Activated CD4-positive, alpha-beta T cell treated with anti-CD3 and anti-CD28 coated beads for 1 hour (primary cell): ENCODE data around the gene GNA14.
"Not testable (repeated sequence)": the region's sequence is repeated elsewhere in the genome, so short reads cannot be mapped to it uniquely, and the experiment has no call there.

Source experiments
- DNase-seq: peaks from one replicate; pipeline ENCODE4 v3.0.0-alpha.2; 2020

Gene GNA14

DNA sequence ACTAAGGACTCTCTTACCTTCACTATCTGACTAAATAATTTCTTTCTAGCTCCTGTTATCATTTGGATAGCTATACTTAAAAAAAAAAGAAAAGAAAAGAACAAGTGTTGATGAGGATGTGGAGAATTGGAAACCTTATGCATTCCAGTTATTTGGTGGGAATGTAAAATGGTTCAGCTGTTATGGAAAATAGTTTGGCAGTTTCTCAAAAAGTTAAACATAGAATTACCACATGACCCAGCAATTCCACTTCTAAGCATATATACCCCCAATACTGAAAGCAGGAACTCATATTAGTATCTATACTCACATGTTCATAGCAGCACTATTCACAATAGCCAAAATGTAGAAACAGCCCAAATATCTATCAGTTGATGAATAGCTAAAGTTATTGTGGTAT, 61.1 kb downstream of the GNA14 start:
- DNase-seq, result no peak

DNA sequence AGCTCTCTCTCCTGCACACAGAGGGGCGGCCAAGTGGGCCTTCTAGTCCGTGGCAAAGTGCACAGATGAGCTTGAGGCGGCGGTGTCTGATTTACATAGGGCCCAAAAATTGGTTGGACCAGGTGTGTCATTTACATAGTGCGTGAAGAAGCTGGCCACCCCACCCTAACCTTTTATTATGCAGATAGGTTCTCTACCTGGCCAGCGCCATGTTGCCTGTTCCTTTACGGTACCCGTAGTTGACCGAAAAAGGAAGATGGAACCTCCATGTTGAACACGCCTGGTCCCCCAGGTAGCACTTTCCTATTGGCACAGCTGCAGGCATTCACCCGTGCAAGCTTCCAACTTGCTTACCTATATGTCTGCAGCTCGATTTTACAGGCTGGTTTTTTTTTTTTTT, 61.5 kb downstream of the GNA14 start:
- no peak for DNase-seq

DNA sequence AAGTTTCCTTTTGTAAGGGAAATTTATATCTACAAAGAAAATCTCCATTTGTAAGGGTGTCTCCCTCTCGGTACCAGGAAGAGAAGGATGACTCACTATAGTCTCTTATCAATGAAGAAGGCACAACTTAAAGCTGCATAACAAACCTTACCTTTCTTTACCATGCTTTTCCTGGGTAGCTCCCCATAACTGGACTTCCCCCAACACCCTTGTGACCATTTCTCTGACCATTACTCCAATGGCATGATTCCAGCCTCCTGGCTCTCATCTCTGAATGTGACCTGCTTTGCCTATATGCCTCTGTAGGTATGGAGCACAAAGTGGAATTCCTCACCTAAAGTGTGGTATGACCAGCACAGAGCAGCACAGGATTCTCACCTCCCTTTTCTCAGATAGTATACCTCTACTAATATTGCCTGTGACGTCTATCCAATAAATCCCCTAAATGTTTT, 62.8 kb downstream of the GNA14 start:
- DNase-seq, result no peak

DNA sequence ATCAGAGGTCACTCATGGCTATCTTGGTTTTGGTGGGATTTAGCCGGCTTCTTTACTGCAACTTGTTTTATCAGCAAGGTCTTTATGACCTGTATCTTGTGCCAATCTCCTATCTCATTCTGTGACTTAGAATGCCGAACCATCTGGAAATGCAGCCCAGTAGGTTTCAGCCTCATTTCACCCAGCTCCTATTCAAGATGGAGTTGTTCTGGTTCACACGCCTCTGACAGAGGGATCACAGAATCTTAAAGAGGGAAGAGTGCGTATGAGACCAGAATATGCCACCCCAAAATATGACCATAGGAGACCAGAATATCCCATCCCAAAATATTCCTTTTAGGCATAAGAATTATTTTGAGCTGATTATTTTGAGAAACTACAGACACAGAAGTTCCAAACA, 63.2 kb downstream of the GNA14 start:
- not testable (repeated sequence) for DNase-seq

DNA sequence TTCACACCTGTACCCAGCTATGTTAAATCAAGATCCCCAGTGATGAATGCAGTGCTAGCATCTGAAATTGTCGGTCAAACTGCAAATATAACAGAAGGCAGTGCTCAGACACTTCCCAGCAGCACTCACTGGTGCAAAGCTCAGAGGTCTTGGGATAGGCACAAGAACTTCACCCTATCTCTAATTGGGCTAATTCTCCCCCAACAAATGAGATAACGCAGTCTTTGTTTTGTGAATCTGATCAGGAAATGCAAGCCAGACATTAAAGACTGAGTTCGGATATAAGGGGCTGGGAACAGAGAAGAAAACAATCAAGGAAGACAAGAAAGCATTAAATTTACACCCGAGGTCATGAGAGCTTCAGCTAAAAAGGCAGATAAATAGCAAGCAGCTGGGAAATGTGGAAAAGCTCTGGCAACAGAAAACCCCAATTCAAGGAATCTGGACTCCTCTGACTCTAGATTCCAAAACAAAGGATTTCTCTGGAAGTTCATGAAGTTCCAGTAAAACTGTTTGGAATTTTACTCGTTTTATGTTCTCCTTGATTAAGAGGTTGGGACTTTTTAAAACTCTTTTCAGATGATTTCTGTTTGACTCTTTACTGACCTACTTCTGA, 65.1 kb downstream of the GNA14 start:
- DNase-seq, result no peak

DNA sequence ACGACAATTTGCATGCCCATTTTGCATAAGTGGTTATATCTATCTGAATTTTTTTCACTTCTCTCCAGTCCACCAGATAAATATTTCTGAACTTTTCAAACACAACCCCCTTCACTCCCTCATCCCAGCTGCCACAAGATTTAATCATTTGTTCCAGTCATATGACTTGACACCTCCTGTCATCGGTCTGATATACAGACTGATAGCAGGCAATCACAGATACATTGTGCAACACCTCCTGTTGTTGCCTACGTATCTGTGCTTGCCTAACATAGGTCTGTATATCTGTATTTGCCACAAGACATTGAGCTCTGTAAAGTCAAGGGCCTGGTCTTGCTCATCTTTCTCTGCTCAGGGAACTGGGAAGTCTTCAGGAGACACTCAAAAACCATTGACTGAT, 65.6 kb downstream of the GNA14 start:
- DNase-seq, result no peak

DNA sequence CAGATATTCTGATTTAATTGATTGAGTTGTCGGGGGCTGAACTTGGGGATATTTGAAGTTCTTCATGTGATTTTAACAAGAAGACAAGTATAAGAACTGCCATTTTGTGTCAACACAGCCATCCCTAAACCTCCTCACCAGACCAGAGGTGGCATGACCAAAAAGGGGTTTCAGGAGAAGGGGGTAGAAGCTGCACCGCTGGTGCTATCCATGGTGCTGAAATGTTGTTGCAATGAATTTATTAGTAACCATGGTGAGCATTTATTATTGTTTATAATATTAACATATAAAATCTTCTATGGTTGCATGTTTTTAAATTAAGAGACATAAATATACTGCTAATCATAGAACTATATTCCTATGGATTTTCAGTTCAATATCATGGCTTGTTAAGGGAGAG, 72.3 kb downstream of the GNA14 start:
- no peak for DNase-seq

DNA sequence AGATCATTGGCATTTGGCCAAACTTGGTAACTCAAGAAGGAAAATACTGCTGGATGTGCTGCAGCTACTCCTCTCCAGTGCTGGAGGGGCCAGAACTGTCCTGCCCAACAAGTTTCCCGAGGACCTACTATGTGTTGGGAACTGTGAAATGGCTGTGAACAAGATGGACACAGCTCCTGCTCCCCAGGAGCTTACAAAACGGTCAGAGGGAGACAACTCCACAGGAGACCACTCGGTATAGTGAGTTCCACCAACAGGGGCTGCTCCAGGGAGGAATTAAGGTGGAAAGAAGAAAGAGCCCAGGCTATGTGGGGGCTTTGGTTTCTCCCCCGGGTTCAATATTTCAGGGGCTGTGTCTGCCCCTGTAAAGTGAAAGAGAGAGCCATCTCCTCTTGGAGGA, 78.8 kb downstream of the GNA14 start:
- no peak for DNase-seq

DNA sequence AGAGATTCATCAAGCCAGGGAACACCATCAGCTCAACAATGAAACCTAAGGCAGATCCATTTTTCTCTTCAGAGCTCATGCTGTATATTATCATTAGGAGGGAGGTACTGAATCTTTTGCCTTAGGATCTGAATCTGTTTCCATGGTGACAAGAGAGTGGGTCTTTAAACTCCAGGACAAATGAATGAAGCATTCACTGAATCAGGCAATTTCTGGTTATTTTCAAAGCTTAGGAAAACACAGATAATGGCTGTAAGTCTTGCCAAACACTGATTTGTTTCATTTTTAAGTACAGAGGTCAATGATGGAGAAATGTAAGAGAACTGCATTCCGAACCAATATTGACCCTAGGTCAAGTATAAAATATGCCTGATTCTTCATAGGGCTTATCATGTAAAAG, 84.9 kb downstream of the GNA14 start:
- no peak for DNase-seq

DNA sequence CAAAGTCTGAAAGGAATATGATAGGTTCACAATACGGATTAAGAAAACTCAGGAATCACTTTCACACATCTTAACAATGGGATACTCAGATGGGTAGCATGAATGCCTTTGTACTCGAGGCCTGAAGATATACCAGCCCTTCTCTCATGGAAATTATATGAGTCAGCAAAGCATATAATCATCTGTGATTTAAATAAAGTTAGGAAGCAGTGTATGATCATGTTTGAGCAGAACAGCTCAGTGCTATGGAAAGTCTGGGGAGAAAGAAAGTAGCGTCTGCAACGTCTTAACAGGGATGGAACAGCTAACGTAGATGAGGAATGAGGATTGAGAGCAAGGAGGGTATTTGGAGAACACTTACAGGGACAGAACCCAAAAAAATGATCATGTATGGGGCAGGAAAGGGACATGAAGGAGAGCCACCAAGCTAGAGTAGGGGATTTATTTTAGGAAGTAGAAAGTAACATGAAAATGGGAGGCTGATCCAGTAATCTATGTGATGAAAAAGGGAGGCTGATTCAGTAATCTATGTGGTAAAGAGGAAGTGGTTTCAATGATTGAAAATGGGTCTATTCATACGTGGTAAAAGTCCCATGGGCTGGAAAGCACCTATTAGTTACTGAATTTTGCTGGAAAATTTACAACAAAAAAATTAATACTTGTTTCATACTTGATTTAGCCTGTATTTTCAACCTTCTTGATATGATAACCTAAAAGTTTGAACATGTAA, 85.9 kb downstream of the GNA14 start:
- DNase-seq, result no peak

DNA sequence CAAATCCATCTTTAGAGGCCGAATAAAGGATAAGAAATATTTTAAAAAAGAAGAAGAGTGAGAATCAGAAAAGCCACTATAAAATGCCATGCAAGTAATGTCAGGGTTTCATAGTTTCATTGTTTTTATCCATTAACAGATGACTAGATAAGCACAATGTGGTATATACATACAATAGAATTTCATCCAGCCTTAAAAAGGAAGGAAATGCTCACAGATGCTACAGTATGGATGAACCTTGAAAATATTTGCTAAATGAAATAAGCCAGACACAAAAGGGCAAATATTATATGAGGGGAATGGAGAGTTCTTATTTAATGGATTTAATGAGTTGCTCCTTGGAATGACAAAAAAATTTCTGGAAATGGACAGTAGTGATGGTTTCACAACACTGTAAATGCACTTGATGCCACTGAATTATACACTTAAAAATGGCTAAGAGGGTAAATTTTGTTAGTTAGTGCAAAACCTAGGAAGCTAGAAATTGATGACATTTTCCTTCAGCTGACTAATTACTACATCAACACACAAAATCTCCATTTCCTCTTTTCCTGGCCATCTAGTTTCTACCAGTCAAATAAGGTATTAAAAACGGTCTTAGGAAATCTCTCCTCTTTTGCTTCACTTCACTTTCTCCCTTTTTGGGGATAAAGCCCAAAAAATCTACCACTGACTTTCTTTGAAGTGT, 86.6 kb downstream of the GNA14 start:
- no peak for DNase-seq

DNA sequence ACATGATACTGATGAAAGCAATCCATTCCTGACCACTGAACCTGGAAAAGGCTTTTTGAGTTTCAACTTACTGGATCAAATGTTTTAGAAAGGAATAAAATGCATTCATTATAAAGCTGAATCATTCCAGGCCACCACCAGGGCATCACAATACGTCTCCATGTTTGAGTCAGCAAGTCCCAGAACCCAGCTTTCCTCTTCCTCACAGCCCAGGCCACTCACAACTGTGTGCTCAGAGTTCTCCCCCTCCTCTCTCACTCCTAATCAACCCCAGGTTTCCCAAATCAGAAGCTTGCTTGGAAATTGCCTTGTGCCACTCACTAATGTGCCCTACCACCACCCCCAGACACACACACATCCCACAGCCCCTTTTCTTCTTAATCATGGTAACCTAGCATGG, 91.7 kb downstream of the GNA14 start:
- DNase-seq, result no peak

DNA sequence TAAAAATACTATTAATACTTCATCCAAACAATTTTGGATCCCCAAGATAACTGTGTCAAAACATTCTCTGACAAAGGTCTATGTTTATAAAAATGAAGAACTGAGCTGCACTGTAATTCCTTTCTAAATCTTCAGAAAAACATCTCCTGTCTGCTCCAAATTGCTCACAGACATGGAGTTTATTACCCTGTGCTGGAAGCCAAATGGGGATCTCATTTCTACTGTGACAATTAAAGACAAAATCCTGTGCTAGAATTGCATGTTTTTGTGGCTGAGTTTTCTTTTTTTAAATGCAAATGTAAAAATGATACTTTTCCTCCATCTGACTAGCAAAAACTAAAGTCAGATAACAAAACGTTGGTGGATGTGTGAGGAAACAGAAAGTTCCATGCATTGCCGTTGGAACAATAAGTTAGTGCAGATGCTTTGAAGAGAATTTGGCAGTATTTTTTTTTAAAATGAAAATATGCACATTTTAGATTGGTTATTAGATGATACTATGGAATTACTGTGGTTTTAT, 93.5 kb downstream of the GNA14 start:
- DNase-seq, result no peak

DNA sequence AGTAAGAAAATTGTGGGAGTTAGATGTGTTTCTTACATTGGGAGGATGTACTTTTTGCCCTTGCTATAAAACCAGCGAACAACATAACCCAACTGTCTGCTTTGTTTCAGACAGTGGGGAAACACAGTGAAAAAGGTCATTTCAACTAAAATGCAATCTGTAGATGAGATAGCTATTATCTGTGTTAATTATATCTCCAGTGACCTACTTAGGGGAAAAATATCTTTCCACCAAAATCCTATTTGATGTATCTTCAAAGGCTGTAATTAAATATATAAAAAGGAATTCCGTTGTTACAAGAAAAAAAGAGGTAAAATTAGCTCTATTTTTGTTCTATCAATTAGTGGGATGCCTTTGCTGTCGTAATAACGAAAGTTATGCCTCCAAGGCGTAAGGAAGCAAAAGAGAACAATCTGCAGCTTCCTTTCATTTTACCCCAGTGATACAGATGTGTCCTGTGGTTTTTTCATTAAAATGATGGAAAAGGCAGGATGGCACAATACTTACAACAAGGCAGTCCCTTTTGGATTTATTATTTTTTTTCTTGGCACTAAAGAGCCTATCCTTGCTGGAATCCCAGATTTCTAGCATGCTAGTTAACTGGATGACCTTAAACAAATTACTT, 100.9 kb downstream of the GNA14 start:
- DNase-seq, result no peak

DNA sequence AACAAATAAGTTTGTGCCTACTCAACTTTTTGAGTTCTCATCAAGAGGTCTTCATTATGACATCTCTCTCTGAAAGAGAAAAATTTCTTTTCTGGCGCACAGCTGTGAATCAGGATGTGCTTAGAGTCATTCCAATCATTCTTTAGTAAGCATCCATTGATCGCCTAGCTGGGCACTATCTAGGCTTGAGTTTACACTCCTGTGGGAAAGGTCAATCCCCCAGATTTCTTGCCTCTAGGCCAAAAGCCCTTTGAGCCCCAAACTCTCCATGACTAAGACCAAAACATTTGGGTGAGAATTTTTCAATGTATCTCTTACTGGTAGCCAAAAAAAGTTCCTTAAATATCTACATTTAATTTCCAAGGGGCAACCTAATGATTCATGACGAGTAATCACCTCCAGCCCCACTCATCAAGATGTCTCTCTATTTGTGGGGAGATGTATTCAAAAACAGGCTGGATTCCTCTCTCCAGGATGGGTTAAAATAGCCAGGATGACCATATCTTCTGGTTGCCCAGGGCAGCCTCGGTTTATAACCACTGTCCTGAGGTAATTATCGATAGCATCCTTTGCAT, 101.7 kb downstream of the GNA14 start:
- DNase-seq, result no peak

DNA sequence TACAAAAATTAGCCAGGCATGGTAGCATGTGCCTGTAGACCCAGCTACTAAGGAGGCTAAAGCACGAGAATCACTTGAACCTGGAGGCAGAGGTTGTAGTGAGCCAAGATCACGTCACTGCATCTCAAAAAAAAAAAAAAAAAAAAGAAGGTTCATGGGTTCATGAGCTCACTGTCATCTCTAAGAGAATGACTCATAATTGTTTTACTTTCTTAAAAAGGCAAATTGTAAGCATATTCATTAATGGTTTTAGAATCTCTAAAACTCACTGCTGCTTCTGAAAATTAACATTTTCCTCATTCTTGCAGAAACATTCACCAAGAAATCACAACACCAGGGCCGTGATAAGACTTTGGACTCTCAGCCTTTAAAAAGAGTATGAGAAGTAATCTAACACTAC, 103.6 kb downstream of the GNA14 start:
- no peak for DNase-seq

DNA sequence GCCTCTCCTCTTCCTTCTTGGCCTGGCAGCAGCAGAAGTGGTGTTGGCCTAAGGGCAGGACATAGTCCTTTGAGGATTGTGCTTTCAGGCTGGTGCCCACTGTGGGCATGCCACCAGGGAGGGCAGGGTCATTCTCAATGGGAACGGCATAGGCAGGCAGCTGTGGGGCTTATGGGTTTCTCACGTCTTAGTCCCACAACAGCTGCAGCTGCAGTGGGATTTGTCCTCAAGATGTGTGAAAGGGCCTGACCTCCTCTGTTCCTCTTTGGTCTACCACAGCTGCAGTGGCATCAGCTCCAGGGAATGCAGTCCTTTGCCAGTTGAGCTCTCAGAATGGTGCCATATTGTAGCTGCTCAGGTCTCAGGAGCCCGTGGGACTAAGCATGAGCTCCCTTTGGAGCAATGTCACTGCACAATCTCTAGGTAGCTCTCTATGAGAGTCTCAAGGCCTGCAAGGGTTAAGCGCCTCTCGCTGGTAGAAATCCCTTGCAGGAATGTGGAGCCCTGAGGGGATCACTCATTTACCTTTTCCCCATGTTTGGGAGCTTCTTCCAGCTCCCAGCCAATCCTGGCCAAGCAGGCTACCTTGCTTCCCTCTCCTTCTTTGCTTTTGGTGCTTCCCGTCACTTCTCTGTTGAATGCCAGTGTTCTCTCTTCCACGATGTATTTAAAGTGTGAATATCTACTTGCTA, 104.8 kb downstream of the GNA14 start:
- DNase-seq, result no peak

DNA sequence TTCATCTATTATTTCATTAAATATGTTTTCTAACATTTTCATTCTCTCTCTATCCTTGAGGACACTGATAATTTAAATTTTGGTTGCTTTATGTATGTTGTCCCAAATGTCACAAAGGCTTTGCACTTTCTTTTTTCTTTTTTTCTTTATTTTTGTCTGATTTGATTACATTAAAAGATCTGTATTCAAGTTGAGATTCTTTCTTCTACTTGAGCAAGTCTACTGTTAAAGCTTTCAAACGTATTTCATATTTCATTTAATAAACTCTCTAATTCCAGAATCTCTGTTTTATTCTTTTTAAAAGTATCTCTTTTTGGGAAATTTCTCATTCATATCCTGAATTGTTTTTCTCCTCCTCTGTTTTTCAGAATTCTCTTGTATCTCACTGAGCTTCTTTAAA, 106.5 kb downstream of the GNA14 start:
- DNase-seq, result no peak

DNA sequence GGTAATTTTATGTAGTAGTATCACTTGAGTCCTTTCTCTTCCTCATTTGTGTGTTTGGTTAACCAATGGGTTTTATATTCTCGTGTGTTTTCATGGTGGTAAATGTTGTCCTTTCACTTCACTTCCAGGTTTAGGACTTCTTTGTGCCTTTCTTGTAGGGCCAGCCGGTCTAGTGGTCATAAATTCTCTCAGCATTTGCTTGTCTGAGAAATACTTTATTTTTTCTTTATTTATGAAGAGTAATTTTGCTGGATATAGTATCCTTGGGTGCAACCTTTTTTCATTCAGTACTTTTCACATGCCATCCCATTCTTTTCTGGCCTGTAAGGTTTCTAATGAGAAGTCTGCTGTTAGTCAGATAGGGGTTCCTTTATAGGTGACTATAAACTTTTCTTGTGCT, 107.1 kb downstream of the GNA14 start:
- no peak for DNase-seq

DNA sequence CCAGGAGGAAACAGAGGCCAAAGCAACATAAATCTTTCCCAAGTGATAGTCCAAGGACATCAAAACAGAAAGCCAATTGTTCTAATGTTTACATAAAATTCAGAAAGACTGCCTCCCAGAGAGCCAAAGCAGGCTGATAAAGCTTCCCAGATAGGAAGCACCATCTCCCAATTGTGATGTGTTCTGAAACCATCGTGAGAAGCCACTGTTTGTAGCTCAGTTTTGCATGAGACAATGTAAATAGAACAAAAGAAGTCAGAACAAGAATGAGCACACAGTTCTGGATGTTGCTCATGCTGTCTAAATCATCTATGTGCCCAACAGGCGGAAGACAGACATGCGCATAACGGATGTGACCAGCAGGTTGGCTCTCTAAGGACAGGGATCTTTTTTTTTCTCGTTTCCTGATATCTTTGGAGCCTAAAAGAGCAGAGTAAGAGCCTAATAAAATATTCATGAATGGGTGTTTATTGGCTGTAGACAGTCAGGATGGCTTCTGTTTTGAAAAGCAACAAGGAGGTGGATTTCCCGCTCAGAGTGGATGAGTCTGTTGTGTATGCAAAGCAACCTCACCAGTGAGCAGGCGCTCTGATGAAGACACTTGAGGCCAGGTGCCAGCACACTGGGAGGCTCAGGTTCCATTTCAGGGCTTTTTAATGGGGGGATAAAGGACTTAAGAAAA, 113.6 kb downstream of the GNA14 start:
- no peak for DNase-seq

DNA sequence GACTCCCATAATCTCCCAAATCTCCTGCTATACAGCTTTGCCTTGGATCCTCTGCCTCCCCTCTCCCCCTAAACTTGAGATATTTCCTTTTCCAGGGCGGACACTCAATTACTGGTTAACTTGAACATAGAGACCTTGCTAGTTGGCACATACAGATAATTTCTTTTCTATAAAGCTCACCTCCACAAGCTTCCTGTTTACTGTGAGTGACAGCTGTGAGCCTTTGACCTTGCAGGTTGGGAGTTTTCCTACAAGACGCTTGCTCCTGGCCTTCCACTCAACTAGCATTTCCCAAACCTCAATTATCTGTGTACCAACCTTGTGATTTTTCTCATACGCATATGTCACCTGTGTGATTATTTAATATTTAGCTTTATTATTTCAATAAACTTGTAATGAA, 114.5 kb downstream of the GNA14 start:
- DNase-seq, result no peak

DNA sequence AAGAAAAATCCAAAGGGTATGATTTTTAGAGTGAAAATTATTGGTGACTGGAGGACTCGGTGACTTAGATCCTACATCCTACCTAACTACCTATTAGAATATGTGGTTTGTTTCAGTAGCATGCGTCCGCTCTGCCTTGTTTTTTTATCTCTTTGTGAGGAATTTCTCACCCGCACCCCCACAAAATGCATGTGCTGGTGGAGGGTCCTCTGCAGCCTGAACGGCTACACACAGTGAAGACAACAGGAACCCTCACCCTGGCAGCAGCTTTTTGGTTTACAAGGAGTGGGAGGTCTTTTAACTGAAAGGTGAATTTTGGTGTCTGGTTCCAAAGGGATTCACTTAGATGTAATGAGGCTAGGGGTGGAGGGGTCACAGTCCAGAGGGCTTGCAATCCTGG, 115.5 kb downstream of the GNA14 start:
- DNase-seq, result no peak
